CD4-positive, alpha-beta T cell treated with Interleukin-15 for 1 hour (primary cell): ENCODE measurements around the gene CPXM2.

Source experiments
- DNase-seq: peaks from one replicate; pipeline ENCODE4 v3.0.0-alpha.2; 2020

CPXM2 gene

DNA sequence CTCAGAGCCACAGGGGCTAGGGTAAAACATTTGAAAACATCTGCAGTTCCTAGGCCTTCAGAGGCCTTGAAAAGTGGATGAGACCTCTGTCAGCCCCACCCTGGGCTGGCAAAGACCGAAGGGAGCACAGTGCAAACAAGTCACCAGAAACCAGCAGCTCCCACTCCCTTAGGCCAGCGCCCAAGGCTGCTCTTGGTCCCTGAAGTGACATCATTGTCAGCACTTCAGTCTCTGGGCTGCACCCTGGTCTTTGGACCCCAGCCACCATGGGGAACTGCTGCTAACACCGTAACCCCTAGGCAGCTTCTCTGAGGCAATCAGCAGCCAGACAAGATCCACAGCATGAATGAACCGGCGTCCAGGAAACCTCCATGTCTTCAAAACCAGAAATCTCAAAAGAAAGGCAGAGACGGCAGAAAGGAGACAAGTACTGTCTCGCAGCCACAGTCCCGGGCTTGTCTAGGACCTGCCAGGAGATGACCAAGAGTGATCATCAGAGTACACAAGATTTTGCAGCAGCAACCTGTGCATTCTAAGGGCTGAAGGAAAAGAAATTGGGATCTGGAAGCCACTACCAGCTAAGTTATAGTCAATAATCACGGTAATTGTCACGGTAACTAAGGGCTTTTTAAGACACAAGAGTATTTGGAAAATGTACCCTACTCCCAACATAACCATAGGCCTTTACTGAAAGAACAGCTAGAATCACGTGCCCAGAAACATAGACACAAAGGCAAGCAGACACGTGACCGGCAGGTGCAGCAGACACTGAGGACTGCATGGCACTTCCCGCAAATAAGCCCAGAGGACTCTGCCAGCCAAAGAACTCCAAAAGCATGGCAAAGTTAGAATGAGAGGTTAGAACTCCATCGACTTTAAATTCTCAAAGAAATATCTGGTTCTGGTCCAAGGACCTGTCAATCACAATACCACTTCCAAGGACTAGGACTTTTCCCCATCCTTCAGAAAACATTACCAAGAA, 23.3 kb downstream of the CPXM2 start:
- DNase-seq: no peak

- DNase-seq: no peak
Measured at GRCh38 chr10:123865880-123866279, 25.7 kb downstream of the CPXM2 start.

GRCh38 chr10:123865350-123865749, 26.3 kb downstream of the CPXM2 start:
- no peak for DNase-seq

GRCh38 chr10:123864923-123865322, 26.7 kb downstream of the CPXM2 start:
- DNase-seq: no peak

DNA sequence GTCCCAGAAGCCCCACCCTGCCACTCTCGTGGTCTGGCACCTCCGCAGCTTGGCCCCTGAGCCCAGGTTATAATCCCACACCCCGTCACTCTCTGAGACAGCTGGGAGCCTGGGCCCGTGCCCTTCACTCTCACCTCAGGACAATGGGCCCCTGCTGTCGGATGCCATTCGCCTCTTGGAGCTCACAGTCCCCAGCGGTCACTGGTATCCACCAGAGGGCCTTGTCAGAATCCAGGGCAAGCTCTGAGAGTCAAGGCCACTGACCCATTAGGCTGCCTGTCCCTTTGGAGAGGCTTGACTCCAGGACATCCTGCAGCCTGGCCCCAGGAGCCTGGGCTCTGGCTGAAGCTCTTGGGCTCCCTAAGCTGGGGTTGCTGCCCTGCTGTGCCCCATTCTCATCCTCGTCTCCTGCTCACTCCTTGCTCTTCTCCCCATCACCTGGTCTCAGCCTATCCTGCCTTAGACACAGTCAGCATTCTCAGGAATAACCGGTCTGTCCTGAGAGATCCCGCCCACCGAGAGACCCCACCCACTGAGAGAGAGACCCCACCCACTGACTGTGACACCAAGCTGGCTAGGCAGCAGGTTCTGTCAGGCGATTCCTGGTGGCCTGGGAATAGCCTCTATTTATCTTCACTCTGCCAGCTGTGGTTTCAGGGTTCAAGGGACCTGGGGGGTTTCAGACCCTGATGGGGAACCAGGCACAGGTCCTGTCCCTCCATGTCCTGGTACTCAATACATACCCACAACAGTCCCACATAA, 27.7 kb downstream of the CPXM2 start:
- DNase-seq: no peak

GRCh38 chr10:123863183-123863575, 28.4 kb downstream of the CPXM2 start:
- DNase-seq: no peak

- DNase-seq: no peak
Measured at GRCh38 chr10:123862421-123863182, 29.0 kb downstream of the CPXM2 start.

DNA sequence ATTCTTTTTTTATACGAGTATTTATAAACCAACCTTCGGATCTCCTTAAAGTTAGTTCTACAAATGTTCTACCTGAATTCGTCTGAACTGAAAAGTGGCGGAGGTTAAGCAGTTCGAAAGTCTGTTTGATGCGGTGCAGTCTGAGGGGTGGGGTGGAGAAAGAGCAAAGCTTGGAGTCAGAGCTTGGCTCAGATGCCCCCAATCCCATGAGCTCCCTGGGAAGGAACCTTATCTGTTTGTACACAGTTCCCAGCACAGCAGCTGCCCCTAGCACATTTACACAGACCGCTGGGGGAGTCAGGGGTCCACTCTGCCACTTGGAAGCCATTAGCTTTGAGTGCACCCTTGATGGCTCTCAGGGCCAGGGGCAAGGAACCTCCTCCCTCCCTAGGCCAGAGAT, 30.8 kb downstream of the CPXM2 start:
- DNase-seq: no peak

DNA sequence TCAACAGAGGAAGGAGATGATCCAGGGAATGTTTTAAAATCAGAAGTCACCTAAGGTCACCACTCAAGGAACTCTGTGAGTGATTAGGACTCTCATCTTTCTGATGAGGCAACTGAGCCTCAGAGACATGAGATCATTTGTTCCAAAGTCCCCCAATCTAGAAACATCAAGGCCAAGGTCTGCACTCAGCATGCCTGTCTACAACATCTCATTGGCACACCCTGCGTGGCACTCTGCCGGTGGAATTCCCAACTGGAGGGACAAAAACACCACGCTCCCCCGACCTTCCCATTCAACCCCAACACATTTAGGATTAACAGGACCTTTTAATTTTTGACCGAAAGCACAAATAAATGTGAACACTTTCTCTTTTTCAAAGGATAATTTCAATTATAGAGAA, 31.4 kb downstream of the CPXM2 start:
- DNase-seq: no peak

- no peak for DNase-seq
Measured at GRCh38 chr10:123859653-123860050, 32.0 kb downstream of the CPXM2 start.

GRCh38 chr10:123858907-123859652, 32.5 kb downstream of the CPXM2 start:
- no peak for DNase-seq

GRCh38 chr10:123858077-123858681, 33.4 kb downstream of the CPXM2 start:
- DNase-seq: no peak

- no peak for DNase-seq
Measured at GRCh38 chr10:123857616-123858015, 34.0 kb downstream of the CPXM2 start.

DNA sequence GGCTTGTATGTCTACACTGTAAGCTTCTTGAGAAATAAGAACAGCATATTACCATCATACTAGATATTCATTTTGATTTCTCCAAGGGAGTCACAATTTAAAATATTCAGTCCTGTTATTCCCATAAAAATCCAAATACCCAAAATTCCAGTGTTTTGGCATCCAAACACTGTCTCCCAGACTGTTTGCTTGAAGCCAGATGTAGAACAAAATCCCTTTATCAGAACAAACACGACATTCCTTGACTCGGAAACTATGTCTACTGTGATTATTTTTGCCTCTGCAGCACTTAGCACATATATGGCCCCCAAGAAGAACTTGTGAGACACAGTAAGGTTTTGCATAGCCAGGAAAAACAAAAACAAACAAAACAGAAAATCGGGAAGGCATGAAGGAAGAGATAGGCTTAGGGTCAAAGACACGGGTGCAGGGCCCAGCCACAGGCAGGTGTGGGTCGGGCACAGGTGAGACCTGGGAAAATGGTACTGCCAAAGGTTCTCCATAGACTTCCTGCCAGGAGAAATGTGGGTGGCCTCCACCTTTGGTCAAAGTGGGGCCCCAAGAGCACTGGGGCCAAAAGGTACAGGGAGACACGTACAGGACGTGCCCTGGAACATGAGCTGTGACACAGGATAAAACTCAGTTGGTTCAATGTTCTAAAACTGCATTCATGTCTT, 36.5 kb downstream of the CPXM2 start:
- DNase-seq: no peak

GRCh38 chr10:123854498-123854897, 37.1 kb downstream of the CPXM2 start:
- no peak for DNase-seq

DNA sequence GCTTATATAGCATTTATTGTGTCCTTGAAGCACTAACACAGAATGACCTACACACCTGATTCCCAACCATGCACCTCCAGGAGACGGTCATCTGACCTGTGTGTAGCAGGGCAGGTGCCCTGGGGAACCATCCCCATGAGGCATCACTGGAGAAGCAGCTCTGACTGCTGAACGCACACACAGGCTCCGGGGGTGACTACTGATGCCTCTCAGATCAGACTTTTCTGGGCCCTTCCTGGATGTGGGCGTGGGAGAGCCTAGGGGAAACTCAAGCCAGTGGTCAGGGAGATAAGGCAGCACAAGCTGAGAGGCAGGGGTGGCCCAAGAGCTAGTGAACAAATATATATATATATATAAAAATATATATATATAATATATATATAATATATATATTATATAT, 37.6 kb downstream of the CPXM2 start:
- no peak for DNase-seq

- DNase-seq: no peak
Measured at GRCh38 chr10:123852411-123852951, 39.1 kb downstream of the CPXM2 start.

DNA sequence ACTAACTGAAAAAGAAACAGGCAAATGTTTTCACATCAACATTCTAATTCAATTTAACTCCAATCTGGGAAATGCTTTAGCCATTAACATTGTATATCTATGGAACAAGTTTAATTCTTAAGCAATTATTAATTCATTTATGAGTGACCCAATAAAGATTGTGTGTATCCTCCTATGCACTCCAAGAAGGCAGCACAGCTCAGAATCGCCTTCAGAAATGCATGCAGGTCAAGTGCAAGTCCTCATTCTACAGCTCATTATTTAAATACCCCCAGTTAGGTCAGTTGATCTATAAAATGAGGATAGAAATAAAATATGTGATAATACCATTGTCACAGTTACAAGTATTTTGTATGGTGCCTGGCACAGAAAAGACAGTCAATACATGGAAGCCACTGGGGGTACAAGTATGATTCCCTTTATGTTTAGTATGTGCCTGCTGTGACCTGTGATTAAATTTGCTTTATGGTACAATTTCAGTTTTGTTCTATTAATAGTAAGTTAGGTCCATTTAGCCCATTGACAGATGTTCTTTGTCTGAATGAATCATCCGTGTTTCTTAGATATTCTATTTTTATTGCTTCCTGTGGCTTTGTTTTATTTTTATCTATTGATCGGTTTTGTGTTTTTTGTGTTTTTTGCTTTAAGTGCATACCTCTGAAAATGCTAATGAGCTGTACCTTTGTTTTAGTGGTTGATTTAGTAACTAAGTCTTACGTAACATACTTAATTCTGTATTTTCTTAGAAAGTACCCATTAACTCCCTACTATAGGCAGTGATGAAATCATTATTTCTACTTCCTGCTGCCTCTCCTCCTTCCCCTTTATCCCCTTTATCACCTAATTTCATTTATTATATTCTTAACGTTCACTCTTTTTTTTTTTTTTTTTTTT, 42.8 kb downstream of the CPXM2 start:
- no peak for DNase-seq

GRCh38 chr10:123847686-123848432, 43.7 kb downstream of the CPXM2 start:
- no peak for DNase-seq
